ES-I3 (cell line): ENCODE measurements around the gene TSSK2.

Experiments
- H3K36me3 ChIP-seq: 2 replicates; pipeline ENCODE4 v1.6.1; 2013; ENCODE audit warnings: mild to moderate bottlenecking, low read length, control low read depth, moderate library complexity; ENCODE audit not compliant: insufficient read depth
- H3K4me1 ChIP-seq: 2 replicates; pipeline ENCODE4 v1.6.1; 2013; ENCODE audit warnings: mild to moderate bottlenecking, control low read depth, low read length; ENCODE audit not compliant: insufficient read depth
- H3K9ac ChIP-seq: 2 replicates; pipeline ENCODE4 v1.6.1; 2013; ENCODE audit warnings: low read depth, mild to moderate bottlenecking, low read length, moderate library complexity
- H3K9me3 ChIP-seq: 2 replicates; pipeline ENCODE4 v1.6.1; 2013; ENCODE audit warnings: mild to moderate bottlenecking, low read length, moderate library complexity; ENCODE audit not compliant: control insufficient read depth, insufficient read depth

The TSSK2 gene

GRCh38 chr22:19096555-19096954 is 34.6 kb upstream of the TSSK2 start:
- Histone ChIP-seq H3K9me3 (no peaks in the 10 kb centered on the region), H3K36me3 (peaks cover 3% of the 10 kb centered on the region; the same call in 1 of the 2 replicates), H3K4me1 (no peaks in the 10 kb centered on the region), H3K9ac (no peak overlapping the region)

- H3K36me3 ChIP-seq: peaks cover 3% of the 10 kb centered on the region; the same call in 1 of the 2 replicates
- H3K9ac ChIP-seq: no peak overlapping the region
- no peaks in the 10 kb centered on the region for H3K9me3 ChIP-seq
- no peaks in the 10 kb centered on the region for H3K4me1 ChIP-seq
Measured at GRCh38 chr22:19097518-19097917, 33.6 kb upstream of the TSSK2 start.

GRCh38 chr22:19098157-19098556 is 33.0 kb upstream of the TSSK2 start:
- no peak overlapping the region for H3K9ac ChIP-seq

GRCh38 chr22:19103880-19104821 is 27.0 kb upstream of the TSSK2 start:
- no peaks in the 10 kb centered on the region for H3K36me3 ChIP-seq
- H3K9me3 ChIP-seq: no peaks in the 10 kb centered on the region
- no peaks in the 10 kb centered on the region for H3K4me1 ChIP-seq
- H3K9ac ChIP-seq: no peak overlapping the region

More at GRCh38 chr22:19098157-19098556, 33.0 kb upstream of the TSSK2 start:
- Histone ChIP-seq H3K9me3 (no peaks in the 10 kb centered on the region), H3K36me3 (peaks cover 3% of the 10 kb centered on the region; the same call in 1 of the 2 replicates), H3K4me1 (no peaks in the 10 kb centered on the region)

GRCh38 chr22:19105456-19105855 is 25.7 kb upstream of the TSSK2 start:
- H3K9ac ChIP-seq: no peak overlapping the region
- no peaks in the 10 kb centered on the region for H3K36me3 ChIP-seq
- H3K9me3 ChIP-seq: no peaks in the 10 kb centered on the region
- peaks cover 6% of the 10 kb centered on the region; the same call in 1 of the 2 replicates for H3K4me1 ChIP-seq

- H3K4me1 ChIP-seq: peaks cover 9% of the 10 kb centered on the region; the same call in 1 of the 2 replicates
- H3K9me3 ChIP-seq: no peaks in the 10 kb centered on the region
- no peak overlapping the region for H3K9ac ChIP-seq
- no peaks in the 10 kb centered on the region for H3K36me3 ChIP-seq
Measured at GRCh38 chr22:19105867-19106802, 25.0 kb upstream of the TSSK2 start.

- Histone ChIP-seq H3K4me1 (peaks cover 14% of the 10 kb centered on the region; the same call in 1 of the 2 replicates), H3K36me3 (no peaks in the 10 kb centered on the region), H3K9me3 (no peaks in the 10 kb centered on the region), H3K9ac (no peak overlapping the region)
Measured at GRCh38 chr22:19106886-19107729, 24.0 kb upstream of the TSSK2 start.

GRCh38 chr22:19107730-19108074 is 23.4 kb upstream of the TSSK2 start:
- Histone ChIP-seq H3K36me3 (no peaks in the 10 kb centered on the region), H3K9me3 (no peaks in the 10 kb centered on the region), H3K9ac (no peak overlapping the region), H3K4me1 (peaks cover 14% of the 10 kb centered on the region; the same call in 1 of the 2 replicates)

GRCh38 chr22:19108807-19109197 is 22.3 kb upstream of the TSSK2 start:
- Histone ChIP-seq H3K36me3 (no peaks in the 10 kb centered on the region), H3K9me3 (no peaks in the 10 kb centered on the region), H3K4me1 (peaks cover 14% of the 10 kb centered on the region; the same call in 1 of the 2 replicates), H3K9ac (no peak overlapping the region)

- Histone ChIP-seq H3K9me3 (no peaks in the 10 kb centered on the region), H3K36me3 (no peaks in the 10 kb centered on the region), H3K4me1 (peaks cover 14% of the 10 kb centered on the region; the same call in 1 of the 2 replicates), H3K9ac (no peak overlapping the region)
Measured at GRCh38 chr22:19109198-19110063, 21.7 kb upstream of the TSSK2 start.

GRCh38 chr22:19110064-19110458 is 21.0 kb upstream of the TSSK2 start:
- no peaks in the 10 kb centered on the region for H3K36me3 ChIP-seq
- H3K9me3 ChIP-seq: no peaks in the 10 kb centered on the region
- peaks cover 14% of the 10 kb centered on the region; the same call in 1 of the 2 replicates for H3K4me1 ChIP-seq
- no peak overlapping the region for H3K9ac ChIP-seq

GRCh38 chr22:19110646-19111045 is 20.5 kb upstream of the TSSK2 start:
- Histone ChIP-seq H3K36me3 (no peaks in the 10 kb centered on the region), H3K4me1 (peaks cover 14% of the 10 kb centered on the region; the same call in 1 of the 2 replicates), H3K9ac (no peak overlapping the region), H3K9me3 (no peaks in the 10 kb centered on the region)

GRCh38 chr22:19111140-19111539 is 20.0 kb upstream of the TSSK2 start:
- H3K9ac ChIP-seq: no peak overlapping the region
- H3K36me3 ChIP-seq: no peaks in the 10 kb centered on the region
- peaks cover 14% of the 10 kb centered on the region; the same call in 1 of the 2 replicates for H3K4me1 ChIP-seq
- no peaks in the 10 kb centered on the region for H3K9me3 ChIP-seq
